GM12892 (cell line): ENCODE measurements around the gene DNAJC3.

Source experiments
- POLR2A ChIP-seq: IDR thresholded peaks from 2 replicates; pipeline ENCODE4 v1.6.1; 2011; ENCODE audit warnings: low read depth, low read length, control low read depth
- POLR2AphosphoS5 ChIP-seq: IDR thresholded peaks from 2 replicates; pipeline ENCODE4 v1.6.1; 2011; ENCODE audit warnings: low read depth, low read length, control low read depth

DNA sequence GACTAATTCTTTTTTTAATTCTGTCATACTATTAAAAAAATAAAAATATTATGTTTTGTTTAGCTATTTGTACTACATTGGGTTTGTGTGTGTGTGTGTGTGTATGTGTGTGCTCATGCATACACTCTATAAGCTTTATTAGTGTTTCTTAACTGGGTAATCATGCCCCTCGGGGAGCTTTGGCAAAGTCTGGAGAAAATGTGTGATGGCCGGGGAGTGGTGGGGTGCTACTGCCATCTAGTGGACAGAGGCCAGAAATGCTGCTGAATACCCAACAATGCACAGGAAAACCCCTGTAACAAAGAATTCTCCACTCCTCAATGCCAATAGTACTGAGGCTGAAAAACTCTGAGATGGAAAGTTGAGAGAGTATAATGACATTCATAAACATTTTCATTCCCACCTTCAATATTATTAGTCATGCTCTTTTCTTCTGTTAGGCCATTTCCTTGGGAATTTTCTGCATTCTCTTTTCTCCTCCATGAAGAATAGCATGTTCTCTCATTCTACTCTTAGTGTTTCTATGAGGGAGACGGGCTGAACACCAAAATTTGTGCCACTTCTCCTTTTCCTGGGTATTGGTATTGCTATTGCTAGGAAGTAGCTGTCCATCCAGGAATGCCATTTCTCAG is 157.3 kb downstream of the DNAJC3 start:
- TF ChIP-seq POLR2A: no peak
- TF ChIP-seq POLR2AphosphoS5: no peak
